HG02588 (cell line): ENCODE results near the gene ADAMTS19.

Source experiments
- ATAC-seq: cut with Tn5 transposase; IDR thresholded peaks from one replicate; pipeline ENCODE4 v1.9.1; 2021; ENCODE audit warnings: mild to moderate bottlenecking, moderate library complexity; ENCODE audit not compliant: unreplicated experiment

ADAMTS19 gene

DNA sequence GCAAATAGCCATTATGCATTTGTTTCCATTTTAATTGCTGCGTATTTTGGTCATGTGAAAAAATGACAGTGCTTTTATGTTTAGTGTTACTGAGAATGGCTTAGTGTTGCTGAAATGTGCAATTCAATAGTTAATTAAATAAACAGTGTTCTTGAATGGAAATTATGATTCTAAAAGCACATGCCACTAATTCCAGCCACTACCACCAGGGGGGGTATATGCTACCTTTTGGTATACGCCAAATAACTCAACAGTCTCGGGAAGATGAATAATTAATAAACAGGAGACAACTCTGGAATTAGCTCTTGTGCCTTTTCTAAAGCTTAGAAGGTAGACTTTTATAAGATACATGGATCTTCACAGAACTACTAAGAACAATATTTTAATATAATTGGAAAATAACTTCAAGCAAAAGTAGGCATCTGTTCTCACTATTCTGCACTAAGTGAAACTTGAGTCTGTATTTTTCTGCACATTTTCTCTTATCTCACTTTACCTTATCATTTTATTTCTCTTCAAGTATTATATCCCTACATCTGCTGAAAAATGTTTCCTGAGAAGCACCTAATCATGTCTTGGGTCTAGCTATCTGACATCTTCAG is 204.3 kb downstream of the ADAMTS19 start:
- ATAC-seq = no peak

GRCh38 chr5:129670957-129671500 is 210.9 kb downstream of the ADAMTS19 start:
- no peak for ATAC-seq

GRCh38 chr5:129672006-129672405 is 211.9 kb downstream of the ADAMTS19 start:
- no peak for ATAC-seq

- no peak for ATAC-seq
These were observed 219.6 kb downstream of the ADAMTS19 start for GRCh38 chr5:129679671-129680070.

- no peak for ATAC-seq
These were observed 227.8 kb downstream of the ADAMTS19 start for GRCh38 chr5:129687941-129688340.

- ATAC-seq = no peak
These were observed 228.9 kb downstream of the ADAMTS19 start for GRCh38 chr5:129689045-129689444.

GRCh38 chr5:129691220-129691619 is 231.1 kb downstream of the ADAMTS19 start:
- ATAC-seq = no peak

DNA sequence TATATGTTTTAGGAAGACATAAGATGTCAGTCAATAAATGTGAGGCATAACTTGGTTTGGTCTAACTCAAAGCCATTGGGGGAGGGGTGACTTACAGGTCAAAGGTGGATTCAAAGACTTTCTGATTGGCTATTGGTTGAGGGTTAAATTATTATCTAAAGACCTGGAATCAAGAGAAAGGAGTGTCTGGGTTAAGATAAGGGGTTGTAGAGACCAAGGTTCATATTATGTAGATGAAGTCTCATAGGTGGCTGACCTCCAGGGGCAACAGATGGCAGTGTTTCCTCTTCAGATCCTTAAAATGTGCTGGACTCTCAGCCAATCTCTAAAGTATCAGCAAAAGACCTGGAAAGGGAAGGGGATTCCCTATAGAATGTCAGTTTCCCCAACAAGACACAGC is 236.5 kb downstream of the ADAMTS19 start:
- ATAC-seq = no peak

- ATAC-seq = no peak
These were observed 238.6 kb downstream of the ADAMTS19 start for GRCh38 chr5:129698661-129699060.

GRCh38 chr5:129716235-129716634 is 256.1 kb downstream of the ADAMTS19 start:
- ATAC-seq = no peak

DNA sequence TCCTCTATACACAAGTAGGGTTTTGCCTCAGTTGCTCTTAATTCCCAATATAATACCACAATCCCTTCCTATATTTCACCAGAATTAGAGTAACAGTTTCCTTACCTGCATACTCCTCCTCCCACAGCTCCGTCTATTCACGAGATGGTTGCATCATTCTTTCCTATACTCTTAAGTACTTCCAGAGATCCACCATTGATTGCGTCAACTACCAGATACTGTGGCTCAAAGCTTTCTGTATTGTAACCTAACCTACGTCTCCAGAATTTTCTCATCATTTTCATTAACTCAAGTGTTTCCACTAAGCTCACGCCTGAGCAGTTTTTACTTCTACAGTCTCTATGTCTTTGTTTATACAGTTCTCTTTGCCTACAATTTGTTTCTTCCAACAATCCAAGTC is 256.6 kb downstream of the ADAMTS19 start:
- ATAC-seq = no peak

GRCh38 chr5:129717751-129718310 is 257.7 kb downstream of the ADAMTS19 start:
- ATAC-seq = no peak

- ATAC-seq = no peak
These were observed 258.5 kb downstream of the ADAMTS19 start for GRCh38 chr5:129718471-129719090.

DNA sequence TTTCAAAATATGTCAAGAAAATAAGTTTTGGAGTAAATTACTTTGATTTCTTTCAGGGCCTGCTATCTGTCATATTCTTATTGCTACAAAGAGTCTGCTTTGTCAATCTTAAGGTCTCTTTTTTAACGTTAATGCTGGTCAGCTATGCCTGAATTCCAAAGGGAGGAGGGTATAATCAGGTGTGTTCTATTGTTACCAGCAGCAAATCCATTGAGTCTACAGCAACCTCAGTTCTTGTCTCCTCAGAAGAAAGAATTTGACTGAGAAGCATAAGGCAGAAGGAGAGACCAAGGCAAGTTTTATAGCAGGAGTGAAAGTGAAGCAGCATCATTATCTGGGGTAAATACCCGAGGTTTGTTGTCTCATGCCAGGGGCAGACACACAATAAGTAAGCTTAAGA is 264.1 kb downstream of the ADAMTS19 start:
- ATAC-seq = no peak

DNA sequence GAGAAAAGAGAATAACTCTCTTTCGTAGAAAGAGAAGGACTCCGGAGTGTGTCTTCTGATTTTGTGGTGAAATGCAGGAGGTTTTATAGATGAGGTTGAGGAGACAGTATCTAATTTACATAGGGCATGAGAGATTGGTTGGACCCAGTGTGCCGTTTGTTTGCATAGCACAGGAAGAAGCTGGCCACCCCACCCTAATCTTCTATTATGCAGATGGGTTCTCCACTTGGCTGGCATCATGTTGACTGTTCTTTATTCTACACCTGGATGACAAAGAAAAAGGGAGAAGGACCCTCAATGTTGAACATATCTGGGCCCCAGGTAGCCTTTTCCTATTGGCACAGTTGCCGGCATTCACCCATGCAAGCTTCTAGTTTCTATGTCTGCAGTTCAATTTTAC is 264.5 kb downstream of the ADAMTS19 start:
- ATAC-seq = no peak

DNA sequence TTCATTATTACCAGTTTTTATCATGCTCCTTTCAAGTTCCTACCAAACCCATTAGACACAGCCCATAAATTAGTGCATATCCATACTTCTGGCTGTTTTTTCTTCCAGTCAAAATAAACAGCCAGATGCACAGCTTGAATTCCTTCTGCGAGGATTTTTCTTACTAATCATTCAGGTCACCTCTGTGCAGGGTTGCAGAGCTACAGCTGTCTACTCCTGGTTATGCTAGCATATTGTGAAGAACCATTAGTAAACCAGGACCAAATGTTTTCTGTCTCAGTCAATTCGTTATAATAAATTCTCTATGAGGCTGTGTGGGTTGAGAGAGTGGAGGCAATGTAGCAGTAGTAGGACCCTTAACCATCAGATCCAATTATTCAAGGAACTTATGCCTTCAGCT is 279.7 kb downstream of the ADAMTS19 start:
- ATAC-seq = no peak

GRCh38 chr5:129743541-129744187 is 283.6 kb downstream of the ADAMTS19 start:
- ATAC-seq = no peak

DNA sequence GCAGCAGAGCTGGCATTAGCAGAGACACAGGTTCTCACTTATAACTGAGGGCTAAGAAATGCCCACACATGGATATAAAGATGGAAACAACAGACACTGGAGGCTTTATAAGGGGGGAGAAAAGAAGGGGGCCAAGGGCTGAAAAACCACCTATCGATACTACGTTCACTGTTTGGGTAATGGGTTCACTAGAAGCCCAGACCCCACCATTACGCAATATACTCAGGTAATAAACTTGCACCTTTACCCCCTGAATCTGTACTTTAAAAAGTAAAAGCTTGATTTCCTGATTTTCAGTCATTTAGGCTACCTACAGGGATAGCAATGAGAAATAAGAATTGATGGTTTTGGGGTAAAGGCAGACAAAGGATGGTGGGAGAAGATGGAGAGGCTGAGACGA is 285.9 kb downstream of the ADAMTS19 start:
- ATAC-seq = no peak

DNA sequence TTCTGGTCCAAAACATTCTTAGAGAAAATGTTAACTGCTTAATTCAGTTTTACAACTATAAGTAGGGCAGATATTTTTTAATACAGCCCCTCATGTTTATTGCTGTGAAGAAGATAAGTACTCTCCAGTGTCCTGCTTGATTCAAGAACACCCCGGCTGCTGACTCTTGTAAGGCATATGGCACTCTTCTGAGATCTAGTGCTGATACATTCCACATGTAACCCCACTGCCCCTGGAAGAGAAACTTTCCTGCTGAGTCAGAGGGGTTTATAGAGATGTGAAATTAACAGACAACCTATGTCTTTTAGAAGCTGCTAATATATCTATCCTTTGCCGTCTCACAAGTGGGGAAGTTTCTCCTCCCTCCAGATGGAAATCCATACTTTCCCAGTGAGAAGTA is 286.8 kb downstream of the ADAMTS19 start:
- ATAC-seq = no peak

DNA sequence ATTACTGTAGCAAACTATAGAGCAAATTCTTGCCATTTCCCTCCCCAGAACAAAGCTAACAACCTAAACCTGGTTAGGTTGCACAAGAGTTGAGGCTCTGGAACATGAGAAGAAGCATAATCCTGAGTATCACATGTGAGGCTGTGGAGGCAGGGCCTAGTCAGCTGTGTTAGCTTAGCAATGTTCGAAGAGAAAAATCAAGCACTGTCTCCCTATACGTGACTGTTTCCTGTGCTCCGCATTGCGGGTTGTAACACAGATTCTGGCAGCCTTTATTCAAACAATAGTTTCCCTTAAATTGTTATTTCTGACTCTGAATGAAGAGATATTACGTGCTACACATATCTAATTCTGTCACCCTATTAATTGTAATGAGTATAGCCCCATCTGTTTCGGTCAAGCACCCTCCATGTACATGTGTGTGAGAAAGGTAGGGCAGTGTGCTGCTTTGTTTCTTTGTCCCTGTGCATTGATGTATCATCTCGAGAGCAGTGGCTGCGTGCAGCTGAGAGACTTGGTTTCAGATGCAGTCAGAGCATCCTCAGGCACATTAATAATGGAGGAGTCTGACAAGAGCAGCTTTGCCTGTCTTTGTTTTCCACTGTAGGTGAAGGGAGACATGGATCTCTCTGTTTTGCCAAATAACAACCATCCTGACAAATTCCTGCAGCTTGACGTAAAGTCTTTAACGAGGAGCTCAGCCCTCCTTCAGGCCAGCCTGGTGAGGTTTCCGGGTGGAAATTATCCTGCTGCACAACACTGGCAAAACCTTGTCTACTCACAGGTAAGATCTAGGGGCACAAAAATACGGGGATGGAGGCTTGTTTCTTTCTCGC is 287.7 kb downstream of the ADAMTS19 start, which contains the start of gene MINAR2:
Gene MINAR2 (plus strand): TSS at position 523 of the 836 bp plus-strand sequence. CDS start 97 bp downstream, at position 620.
- no peak for ATAC-seq
